H1 (cell line): ENCODE results near the gene NOC4L. TPM values are rescaled to one million over a fixed set of nuclear protein-coding genes. Genes with fewer than 3 reads are reported as not detected.

ENCODE experiments used
- CTCF ChIA-PET: fragments of 300-600 bp; sonication (Branson Sonifier 250); formaldehyde crosslinking; loops from one replicate; lab custom pipeline; 2021; ENCODE audit not compliant: partially characterized antibody; lab: Charles Lee
- POLR2A ChIA-PET: fragments of 300-600 bp; sonication (Branson Sonifier 250); formaldehyde crosslinking; loops from one replicate; lab custom pipeline; 2021; ENCODE audit warnings: inconsistent platforms; ENCODE audit not compliant: partially characterized antibody; lab: Charles Lee
- DNase-seq, 2 experiments: peaks; one replicate each; pipeline versions ENCODE4 v3.0.0 to v3.0.0-alpha.2; 2010 to 2022; ENCODE audit warnings: low spot score in 2 of 2, low read depth in 1 of 2, mixed read lengths in 1 of 2
- FAIRE-seq: peaks from 2 replicates; lab custom pipeline; 2011; peaks lifted over from hg19 to GRCh38; lab: Jason Lieb, UNC
- H2AFZ ChIP-seq: 2 replicates; pipeline ENCODE4 v1.8.1; 2012; ENCODE audit warnings: low read length, inconsistent platforms
- H2AK5ac ChIP-seq: 2 replicates; pipeline ENCODE4 v1.6.1; 2013; ENCODE audit warnings: low read depth, low read length
- H2BK120ac ChIP-seq: replicated peaks from 2 replicates; pipeline ENCODE3; 2013; ENCODE audit warnings: low read depth, low read length, inconsistent platforms
- H2BK12ac ChIP-seq: 2 replicates; pipeline ENCODE4 v1.6.1; 2013; ENCODE audit warnings: low read depth, low read length
- H2BK15ac ChIP-seq: 2 replicates; pipeline ENCODE4 v1.6.1; 2013; ENCODE audit warnings: low read length
- H2BK20ac ChIP-seq: 2 replicates; pipeline ENCODE4 v1.6.1; 2013; ENCODE audit warnings: low read length
- H2BK5ac ChIP-seq: 2 replicates; pipeline ENCODE4 v1.6.1; 2013; ENCODE audit warnings: low read depth, low read length
- H3K14ac ChIP-seq: 2 replicates; pipeline ENCODE4 v1.6.1; 2013; ENCODE audit warnings: inconsistent platforms; ENCODE audit not compliant: insufficient read length
- H3K18ac ChIP-seq: 2 replicates; pipeline ENCODE4 v1.6.1; 2013; ENCODE audit warnings: low read length; ENCODE audit errors: extremely low read depth
- H3K23ac ChIP-seq: 2 replicates; pipeline ENCODE4 v1.6.1; 2013; ENCODE audit warnings: inconsistent platforms; ENCODE audit not compliant: insufficient read length
- H3K23me2 ChIP-seq: 2 replicates; pipeline ENCODE4 v1.6.1; 2013; ENCODE audit warnings: low read depth, low read length
- H3K27ac ChIP-seq: 2 replicates; pipeline ENCODE4 v1.6.1; 2011; ENCODE audit warnings: low read depth, low read length, inconsistent platforms
- H3K27me3 ChIP-seq, 4 experiments: replicated peaks in 1 of 4; 1 replicate in 1 of 4; 2 replicates in 3 of 4; pipeline versions ENCODE4 v1.6.1 to v1.8.1; 2011 to 2013; ENCODE audit warnings: low read length in 3 of 4, mild to moderate bottlenecking in 3 of 4, inconsistent platforms in 2 of 4, mixed read lengths in 2 of 4, moderate library complexity in 1 of 4; ENCODE audit not compliant: control insufficient read depth in 3 of 4, insufficient read depth in 3 of 4; ENCODE audit errors: extremely low read depth in 1 of 4
- H3K36me3 ChIP-seq, 4 experiments: 2 replicates each; pipeline versions ENCODE4 v1.6.1 to v1.8.1; 2011 to 2013; ENCODE audit warnings: mild to moderate bottlenecking in 4 of 4, low read length in 3 of 4, moderate library complexity in 2 of 4, control low read depth in 1 of 4, inconsistent platforms in 1 of 4; ENCODE audit not compliant: insufficient read depth in 4 of 4, control insufficient read depth in 2 of 4
- H3K4ac ChIP-seq: replicated peaks from 2 replicates; pipeline ENCODE3; 2013; ENCODE audit warnings: low read length, low read depth, mixed read lengths, inconsistent platforms; ENCODE audit not compliant: insufficient read length
- H3K4me1 ChIP-seq, 4 experiments: replicated peaks in 1 of 4; 1 replicate in 1 of 4; 2 replicates in 3 of 4; pipeline versions ENCODE4 v1.6.1 to v1.8.1; 2011 to 2013; ENCODE audit warnings: low read length in 3 of 4, inconsistent platforms in 2 of 4, mixed read lengths in 1 of 4; ENCODE audit not compliant: insufficient read depth in 4 of 4, control insufficient read depth in 3 of 4
- H3K4me2 ChIP-seq, 2 experiments: 2 replicates each; pipeline versions ENCODE4 v1.6.1 to v1.8.1; 2011 to 2013; ENCODE audit warnings: low read depth in 2 of 2, low read length in 2 of 2, control low read depth in 1 of 2, inconsistent platforms in 1 of 2, mild to moderate bottlenecking in 1 of 2; ENCODE audit not compliant: insufficient read depth in 1 of 2
- H3K4me3 ChIP-seq, 4 experiments: fragments of 200-600, 300-600 bp in 1 of 4; sonication (generic), shearing (Covaris generic), sonication (Bioruptor Twin) in 1 of 4; 2 replicates each; pipeline versions ENCODE4 v1.5.1 to v1.8.1; 2011 to 2016; ENCODE audit warnings: low read length in 4 of 4, low read depth in 3 of 4, control low read depth in 2 of 4, inconsistent platforms in 2 of 4, mild to moderate bottlenecking in 2 of 4, mixed read lengths in 1 of 4, moderate library complexity in 1 of 4; ENCODE audit not compliant: insufficient read depth in 2 of 4; ENCODE audit errors: extremely low read depth in 1 of 4
- H3K56ac ChIP-seq: replicated peaks from 2 replicates; pipeline ENCODE3; 2013; ENCODE audit warnings: low read depth, mild to moderate bottlenecking, mixed read lengths, low read length, inconsistent platforms; ENCODE audit not compliant: insufficient read length
- H3K79me1 ChIP-seq: 2 replicates; pipeline ENCODE4 v1.6.1; 2013; ENCODE audit warnings: low read depth, low read length, control low read depth
- H3K79me2 ChIP-seq, 2 experiments: 2 replicates each; pipeline versions ENCODE4 v1.6.1 to v1.8.1; 2012 to 2013; ENCODE audit warnings: low read length in 2 of 2, mild to moderate bottlenecking in 2 of 2, inconsistent platforms in 1 of 2; ENCODE audit not compliant: insufficient read depth in 2 of 2, control insufficient read depth in 1 of 2
- H3K9ac ChIP-seq, 4 experiments: replicated peaks in 1 of 4; 1 replicate in 1 of 4; 2 replicates in 3 of 4; pipeline versions ENCODE4 v1.6.1 to v1.8.1; 2011 to 2013; ENCODE audit warnings: low read depth in 3 of 4, low read length in 3 of 4, control low read depth in 2 of 4, mild to moderate bottlenecking in 2 of 4, moderate library complexity in 2 of 4, inconsistent platforms in 1 of 4; ENCODE audit errors: extremely low read depth in 1 of 4
- H3K9me3 ChIP-seq, 2 experiments: 2 replicates each; pipeline versions ENCODE4 v1.6.1 to v1.8.1; 2012 to 2013; ENCODE audit warnings: mild to moderate bottlenecking in 2 of 2, moderate library complexity in 2 of 2, control low read depth in 1 of 2, inconsistent platforms in 1 of 2, low read depth in 1 of 2, low read length in 1 of 2, mixed read lengths in 1 of 2; ENCODE audit not compliant: insufficient read depth in 2 of 2
- H4K20me1 ChIP-seq, 2 experiments: replicated peaks in 1 of 2; 2 replicates each; pipeline versions ENCODE3 to v1.8.1; 2011 to 2013; ENCODE audit warnings: inconsistent platforms in 2 of 2, low read length in 2 of 2, mild to moderate bottlenecking in 1 of 2; ENCODE audit not compliant: insufficient read depth in 2 of 2, control insufficient read depth in 1 of 2
- H4K5ac ChIP-seq: 2 replicates; pipeline ENCODE4 v1.6.1; 2013; ENCODE audit warnings: low read length, low read depth, mixed read lengths, inconsistent platforms; ENCODE audit not compliant: insufficient read length
- H4K8ac ChIP-seq: 2 replicates; pipeline ENCODE4 v1.8.0; 2013; ENCODE audit warnings: mild to moderate bottlenecking, moderate library complexity, low read length, inconsistent platforms; ENCODE audit not compliant: insufficient read depth; ENCODE audit errors: extremely low read depth
- H4K91ac ChIP-seq: replicated peaks from 2 replicates; pipeline ENCODE3; 2013; ENCODE audit warnings: low read length, mixed read lengths, inconsistent platforms; ENCODE audit not compliant: insufficient read length
- ASH2L ChIP-seq: fragments of 200-600, 300-600 bp; sonication (generic); IDR thresholded peaks from one replicate; pipeline ENCODE4 v1.7.1; 2017; ENCODE audit warnings: low read length
- E2F6 ChIP-seq: IDR thresholded peaks from 2 replicates; pipeline ENCODE4 v1.6.1; 2012; ENCODE audit warnings: inconsistent platforms
- ZNF274 ChIP-seq: IDR thresholded peaks from 2 replicates; pipeline ENCODE4 v1.7.0; 2012; ENCODE audit warnings: low read length, borderline replicate concordance; ENCODE audit errors: extremely low read depth
- WGBS, 2 experiments: shearing (Covaris generic) in 1 of 2; methylation state at CpG; one replicate each; pipeline versions ENCODE4 v1.1.6 to v1.1.7; 2013 to 2015; ENCODE audit warnings: low lambda C conversion rate in 2 of 2, mixed read lengths in 2 of 2, inconsistent platforms in 1 of 2, low coverage in 1 of 2, missing lambda C conversion rate in 1 of 2; ENCODE audit not compliant: insufficient replicate concordance in 2 of 2, insufficient coverage in 1 of 2, insufficient read length in 1 of 2; ENCODE audit errors: extremely low coverage in 1 of 2, missing lambda C conversion rate in 1 of 2; 5-methylcytosine and 5-hydroxymethylcytosine counted together
- polyA plus RNA-seq, 7 experiments: library from polyadenylated mRNA; depleted of rRNA in 3 of 7; stranded (reverse) in 5 of 7; unstranded in 2 of 7; fragments of >200 nt in 5 of 7; fragments of 200-250 nt in 2 of 7; gene quantifications; 1 replicate in 5 of 7; 2 replicates in 1 of 7; 4 replicates in 1 of 7; pipeline versions ENCODE4 v1.2.1 to v1.2.3, GENCODE V29; 2011 to 2013; ENCODE audit warnings: missing spikeins in 2 of 7, mixed read lengths in 2 of 7
- total RNA-seq: library from RNA; stranded (reverse); fragmentation: NEBNext Ultra II Directional; extraction: Animal tissue kit (Norgen Biotek cat#: 25700); gene quantifications from 2 replicates; pipeline ENCODE4 v1.2.1, GENCODE V29; 2021

The NOC4L gene
- total and polyA plus RNA-seq, 2 of the 8 experiments (the other 6 are each of a cell fraction or from before 2014, with no cell fraction given) = 26.8 to 40.3 TPM

- no peak overlapping the region for H2AK5ac ChIP-seq
- H2BK120ac ChIP-seq = no peak overlapping the region
- no peaks in the 10 kb centered on the region; a peak in 2 of 7 replicates for H3K27me3 ChIP-seq
- H3K18ac ChIP-seq = no peak overlapping the region
- H3K56ac ChIP-seq = no peak overlapping the region
- 0 out of 4 replicates have a peak overlapping the region, but pooled peaks of 1 of the 2 experiments have one; percentile 17 for H3K4me2 ChIP-seq
- FAIRE-seq (no peak), DNase-seq (no peak)
- H2BK5ac ChIP-seq = no peak overlapping the region
- H3K79me2 ChIP-seq = peaks cover 0 to 3% of the 10 kb centered on the region in 2 experiments; a peak in 1 of 4 replicates
- no peak overlapping the region for H4K91ac ChIP-seq
- no peak overlapping the region for H3K27ac ChIP-seq
- H3K14ac ChIP-seq = no peak overlapping the region
- H3K9ac ChIP-seq = no peak overlapping the region
- no peak overlapping the region for H3K4me3 ChIP-seq
- CTCF ChIA-PET = interaction anchor here (0.6 to 1.4 kb wide), 17 partner anchors 9 to 407 kb away, joined by 3 to 10 read pairs (median 4); no protein-coding TSS in a partner anchor
- H4K20me1 ChIP-seq = peaks cover 0 to 31% of the 10 kb centered on the region in 2 experiments
- 81% methylated on average over 21 of the region's 21 CpGs; no CpG with 5 or more reads in 1 of the 2 experiments for WGBS, 2 experiments
- peak overlapping the region; percentile 82 for H4K8ac ChIP-seq
- no peak overlapping the region for H2BK20ac ChIP-seq
- H4K5ac ChIP-seq = no peak overlapping the region
- H3K36me3 ChIP-seq = peaks cover 8 to 36% (median 24%) of the 10 kb centered on the region in 4 experiments; a peak in 7 of 8 replicates
- H3K23me2 ChIP-seq = peaks cover 31% of the 10 kb centered on the region
- no peak overlapping the region for H3K23ac ChIP-seq
- peak overlapping the region; percentile 78 for H3K4ac ChIP-seq
- peaks cover 10% of the 10 kb centered on the region; the same call in 1 of the 2 replicates for H3K79me1 ChIP-seq
- no peak overlapping the region; the same call in 1 of the 2 replicates for H2BK12ac ChIP-seq
- peaks cover 0 to 3% (median 1%) of the 10 kb centered on the region in 4 experiments; a peak in 4 of 7 replicates for H3K4me1 ChIP-seq
- no peak overlapping the region for H2BK15ac ChIP-seq
- peaks cover 3 to 20% of the 10 kb centered on the region in 2 experiments; a peak in 3 of 4 replicates for H3K9me3 ChIP-seq
- POLR2A ChIA-PET = interaction anchor here (0.9 kb wide), 3 partner anchors 9 to 174 kb away, joined by 3 to 6 read pairs (median 3); partner anchors contain the start of genes DDX51 and NOC4L
- H2AFZ ChIP-seq = no peak overlapping the region
- TF ChIP-seq ASH2L = no peak
- TF ChIP-seq ZNF274 = no peak
- 0 out of 2 replicates have a peak, but pooled peaks have one; percentile 24 for TF ChIP-seq E2F6
These were observed 10.1 kb downstream of the NOC4L start for GRCh38 chr12:132154341-132154761.
